Suprapubic skin (tissue), 4 donors: Measurements from ENCODE around the gene PISD. TPM values are rescaled to one million over a fixed set of nuclear protein-coding genes. Genes with fewer than 3 reads are reported as not detected.

Experiments
- DNase-seq, 2 donors: peaks; one replicate each; pipeline ENCODE4 v3.0.0-alpha.2; 2019; ENCODE audit warnings: low spot score in 2 of 2
- H3K27ac ChIP-seq: fragments of 200-600 bp; sonication (generic); one replicate; pipeline ENCODE4 v1.5.1; 2019
- H3K27me3 ChIP-seq: fragments of 200-600 bp; sonication (generic); one replicate; pipeline ENCODE4 v1.5.1; 2019
- H3K36me3 ChIP-seq: fragments of 200-600 bp; sonication (generic); one replicate; pipeline ENCODE4 v1.5.1; 2019
- H3K4me1 ChIP-seq: fragments of 200-600 bp; sonication (generic); one replicate; pipeline ENCODE4 v1.5.1; 2019
- H3K4me3 ChIP-seq: fragments of 200-600 bp; sonication (generic); one replicate; pipeline ENCODE4 v1.5.1; 2019; ENCODE audit warnings: mild to moderate bottlenecking
- H3K9me3 ChIP-seq: fragments of 200-600 bp; sonication (generic); one replicate; pipeline ENCODE4 v1.5.1; 2019
- EP300 ChIP-seq: sonication (generic); formaldehyde crosslinking; IDR thresholded peaks from one replicate; pipeline ENCODE4 v1.6.1; 2017; ENCODE audit warnings: antibody characterized with exemption
- POLR2A ChIP-seq, 2 donors: fragments of 450-650 bp; IDR thresholded peaks; one replicate each; pipeline ENCODE4 v1.6.1; 2017; ENCODE audit warnings: antibody characterized with exemption in 2 of 2, mild to moderate bottlenecking in 2 of 2, moderate library complexity in 2 of 2
- POLR2AphosphoS5 ChIP-seq, 3 donors: sonication (generic); formaldehyde crosslinking; IDR thresholded peaks; one replicate each; pipeline ENCODE4 v1.6.1; 2017; ENCODE audit warnings: antibody characterized with exemption in 3 of 3
- WGBS: methylation state at CpG from one replicate; pipeline ENCODE4 v1.1.5; 2018; 5-methylcytosine and 5-hydroxymethylcytosine counted together
- total RNA-seq, 4 donors: library from RNA; depleted of rRNA; stranded (reverse); fragments of >200 nt; gene quantifications; one replicate each; pipeline ENCODE4 v1.1.0, GENCODE V29; 2016
- TF ChIP-seq, protein P1 (sequence below), 2 donors: fragments of 200-600 bp in 1 of 2; fragments of 450-650 bp in 1 of 2; sonication (generic) in 1 of 2; IDR thresholded peaks; one replicate each; pipeline ENCODE4 v1.5.1; 2016 to 2019; ENCODE audit warnings: antibody characterized with exemption in 2 of 2, mild to moderate bottlenecking in 1 of 2, moderate library complexity in 1 of 2

Gene PISD
- total RNA-seq, 4 donors from 2014 or later = 42.5 to 91.7 (median 57.9) TPM

DNA sequence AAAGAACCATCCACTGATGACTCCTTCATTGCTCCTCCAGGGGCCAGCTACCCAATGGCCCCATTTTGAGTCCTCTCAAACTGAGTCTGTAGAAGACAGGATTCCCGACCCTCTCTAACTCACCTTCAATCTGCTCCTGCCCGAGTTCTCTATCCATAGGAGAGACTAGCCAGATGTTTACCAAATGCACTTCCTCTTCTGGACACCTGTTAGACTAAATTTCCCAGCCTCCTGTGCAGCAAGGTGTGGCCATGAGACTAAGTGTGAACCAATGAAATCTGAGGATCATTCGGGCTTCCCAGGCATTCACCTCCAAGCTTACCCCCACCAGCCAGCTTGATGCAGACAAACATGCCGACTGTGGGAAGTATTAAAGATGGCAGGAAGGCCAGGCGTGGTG, 7.6 kb downstream of the PISD start:
- 93% methylated on average over 5 of the region's 5 CpGs for WGBS
- no peak overlapping the region for H3K27ac ChIP-seq
- no peaks in the 10 kb centered on the region for H3K9me3 ChIP-seq
- peaks cover 10% of the 10 kb centered on the region for H3K4me1 ChIP-seq
- no peak overlapping the region for H3K4me3 ChIP-seq
- no peak for DNase-seq
- peaks cover 4% of the 10 kb centered on the region for H3K36me3 ChIP-seq
- no peaks in the 10 kb centered on the region for H3K27me3 ChIP-seq
- no peak for TF ChIP-seq POLR2AphosphoS5 (IDR thresholded peaks at IDR 0.05)
- TF ChIP-seq, protein P1, sequence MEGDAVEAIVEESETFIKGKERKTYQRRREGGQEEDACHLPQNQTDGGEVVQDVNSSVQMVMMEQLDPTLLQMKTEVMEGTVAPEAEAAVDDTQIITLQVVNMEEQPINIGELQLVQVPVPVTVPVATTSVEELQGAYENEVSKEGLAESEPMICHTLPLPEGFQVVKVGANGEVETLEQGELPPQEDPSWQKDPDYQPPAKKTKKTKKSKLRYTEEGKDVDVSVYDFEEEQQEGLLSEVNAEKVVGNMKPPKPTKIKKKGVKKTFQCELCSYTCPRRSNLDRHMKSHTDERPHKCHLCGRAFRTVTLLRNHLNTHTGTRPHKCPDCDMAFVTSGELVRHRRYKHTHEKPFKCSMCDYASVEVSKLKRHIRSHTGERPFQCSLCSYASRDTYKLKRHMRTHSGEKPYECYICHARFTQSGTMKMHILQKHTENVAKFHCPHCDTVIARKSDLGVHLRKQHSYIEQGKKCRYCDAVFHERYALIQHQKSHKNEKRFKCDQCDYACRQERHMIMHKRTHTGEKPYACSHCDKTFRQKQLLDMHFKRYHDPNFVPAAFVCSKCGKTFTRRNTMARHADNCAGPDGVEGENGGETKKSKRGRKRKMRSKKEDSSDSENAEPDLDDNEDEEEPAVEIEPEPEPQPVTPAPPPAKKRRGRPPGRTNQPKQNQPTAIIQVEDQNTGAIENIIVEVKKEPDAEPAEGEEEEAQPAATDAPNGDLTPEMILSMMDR (IDR thresholded peaks at IDR 0.05) = no peak

DNA sequence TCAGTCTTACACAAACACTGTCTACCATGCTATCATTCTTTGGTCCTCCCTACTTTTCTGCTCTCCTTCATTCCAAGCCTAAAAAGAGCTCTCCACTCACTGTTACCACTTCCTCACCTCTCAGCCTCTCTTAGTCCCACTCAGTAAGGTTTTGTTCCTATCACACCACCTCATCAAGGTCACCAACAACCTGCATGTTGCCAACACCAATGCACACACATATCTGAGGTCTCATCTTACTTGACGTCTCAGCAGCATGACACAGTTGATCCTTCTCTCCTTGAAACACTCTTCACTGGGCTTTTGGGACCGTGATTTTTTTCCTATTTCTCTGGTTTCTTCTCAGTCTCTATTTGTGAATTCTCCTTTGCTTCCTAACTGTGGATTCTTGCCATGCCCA, 8.1 kb downstream of the PISD start:
- H3K9me3 ChIP-seq = no peaks in the 10 kb centered on the region
- H3K27ac ChIP-seq = no peak overlapping the region
- DNase-seq = no peak
- peaks cover 7% of the 10 kb centered on the region for H3K36me3 ChIP-seq
- peaks cover 10% of the 10 kb centered on the region for H3K4me1 ChIP-seq
- 88% methylated on average over 2 of the region's 2 CpGs for WGBS
- H3K4me3 ChIP-seq = no peak overlapping the region
- no peaks in the 10 kb centered on the region for H3K27me3 ChIP-seq
- TF ChIP-seq POLR2A (IDR thresholded peaks at IDR 0.05) (no peak), POLR2AphosphoS5 (IDR thresholded peaks at IDR 0.05) (no peak), EP300 (no peak)
- TF ChIP-seq, protein P1 (IDR thresholded peaks at IDR 0.05) = no peak

DNA sequence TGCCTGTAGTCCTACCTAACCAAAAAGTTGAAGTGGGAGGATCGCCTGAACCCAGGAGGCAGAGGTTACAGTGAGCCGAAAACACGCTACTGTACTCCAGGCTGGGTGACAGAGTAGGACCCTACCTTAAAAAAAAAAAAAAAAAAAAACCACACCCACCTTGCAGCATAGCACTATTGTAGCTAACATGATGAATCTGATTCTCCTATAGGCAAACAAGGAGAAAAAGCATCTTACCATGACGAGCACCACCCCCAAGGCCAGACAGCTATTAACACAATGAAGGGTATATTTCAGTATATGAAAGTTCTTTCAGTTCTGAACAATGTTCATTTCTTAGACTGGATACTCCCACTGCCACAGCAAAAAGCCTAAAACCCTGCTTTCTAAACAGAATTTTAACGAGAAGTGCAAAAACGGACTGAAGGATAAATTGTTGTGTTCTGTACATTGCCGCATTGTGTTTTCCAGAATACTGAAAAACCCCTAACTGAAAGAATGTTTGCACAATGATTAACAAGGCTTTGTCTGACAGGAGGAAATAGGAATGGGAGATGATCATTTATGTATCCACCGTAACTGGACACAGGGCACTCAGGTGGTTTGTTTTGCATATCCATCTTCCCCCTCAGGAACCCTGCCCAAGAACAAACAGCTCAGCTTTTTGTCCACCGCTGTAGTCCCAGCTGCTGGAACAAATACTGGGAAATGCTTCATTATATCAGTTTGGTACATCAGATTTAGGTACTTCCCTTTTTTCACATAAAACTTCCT, 8.9 kb downstream of the PISD start:
- Histone ChIP-seq H3K27ac (no peak overlapping the region), H3K4me1 (peaks cover 10% of the 10 kb centered on the region), H3K4me3 (no peak overlapping the region), H3K36me3 (peaks cover 15% of the 10 kb centered on the region), H3K27me3 (no peaks in the 10 kb centered on the region), H3K9me3 (no peaks in the 10 kb centered on the region)
- WGBS = 84% methylated on average over 9 of the region's 9 CpGs
- no peak for DNase-seq
- TF ChIP-seq EP300 (no peak), POLR2AphosphoS5 (IDR thresholded peaks at IDR 0.05) (no peak), POLR2A (IDR thresholded peaks at IDR 0.05) (no peak)
- TF ChIP-seq, protein P1 (IDR thresholded peaks at IDR 0.05) = no peak

DNA sequence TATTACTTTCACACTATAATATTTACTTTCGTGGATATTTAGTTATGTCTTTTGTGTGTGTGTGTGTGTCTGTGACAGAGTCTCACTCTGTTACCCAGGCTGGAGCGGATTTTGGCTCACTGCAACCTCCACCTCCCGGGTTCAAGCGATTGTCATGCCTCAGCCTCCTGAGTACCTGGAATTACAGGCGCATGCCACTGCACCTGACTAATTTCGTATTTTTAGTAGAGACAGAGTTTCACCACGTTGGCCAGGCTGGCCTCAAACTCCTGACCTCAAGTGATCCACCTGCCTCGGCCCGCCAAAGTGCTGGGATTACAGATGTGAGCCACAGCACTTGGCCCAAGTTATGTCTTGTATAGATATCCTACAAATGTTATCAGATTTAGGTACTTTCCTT, 9.9 kb downstream of the PISD start:
- Histone ChIP-seq H3K4me1 (peaks cover 14% of the 10 kb centered on the region), H3K27me3 (no peaks in the 10 kb centered on the region), H3K36me3 (peaks cover 26% of the 10 kb centered on the region), H3K4me3 (no peak overlapping the region), H3K27ac (no peak overlapping the region), H3K9me3 (no peaks in the 10 kb centered on the region)
- TF ChIP-seq EP300 (no peak), POLR2A (IDR thresholded peaks at IDR 0.05) (no peak), POLR2AphosphoS5 (IDR thresholded peaks at IDR 0.05) (no peak)
- TF ChIP-seq, protein P1 (IDR thresholded peaks at IDR 0.05) = no peak
- no peak for DNase-seq
- 69% methylated on average over 9 of the region's 9 CpGs for WGBS

DNA sequence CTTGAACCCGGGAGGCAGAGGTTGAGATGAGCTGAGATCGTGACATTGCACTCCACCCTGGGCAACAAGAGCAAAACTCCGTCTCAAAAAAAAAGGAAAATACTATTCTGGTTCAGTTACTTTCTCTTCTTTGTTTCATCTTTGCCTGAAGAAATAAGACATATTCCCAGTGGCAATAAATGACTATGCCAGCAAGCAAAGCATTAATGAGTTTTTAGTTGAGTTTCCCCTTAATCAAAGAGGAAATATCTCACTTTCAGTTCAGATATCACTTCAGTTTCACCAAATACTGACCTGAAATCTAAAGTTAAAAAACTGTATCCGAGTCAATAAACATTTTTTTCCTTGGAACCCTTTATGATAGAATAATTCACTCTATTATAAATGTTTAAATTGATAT, 10.4 kb downstream of the PISD start:
- no peaks in the 10 kb centered on the region for H3K27me3 ChIP-seq
- TF ChIP-seq POLR2AphosphoS5 (IDR thresholded peaks at IDR 0.05) = no peak
- TF ChIP-seq, protein P1 (IDR thresholded peaks at IDR 0.05) = no peak
- no peak for TF ChIP-seq POLR2A (IDR thresholded peaks at IDR 0.05)
- no peak for TF ChIP-seq EP300
- H3K9me3 ChIP-seq = no peaks in the 10 kb centered on the region
- WGBS = 69% methylated on average over 4 of the region's 4 CpGs
- H3K4me3 ChIP-seq = no peak overlapping the region
- peaks cover 26% of the 10 kb centered on the region for H3K36me3 ChIP-seq
- no peak overlapping the region for H3K27ac ChIP-seq
- H3K4me1 ChIP-seq = peaks cover 17% of the 10 kb centered on the region
- DNase-seq = no peak
